HG03025 (cell line): ENCODE results near the gene CD300LF.

ENCODE experiments used
- ATAC-seq: cut with Tn5 transposase; IDR thresholded peaks from one replicate; pipeline ENCODE4 v1.9.1; 2021; ENCODE audit warnings: mild to moderate bottlenecking, moderate library complexity; ENCODE audit not compliant: unreplicated experiment, low FRiP score

The CD300LF gene

GRCh38 chr17:74746922-74747321, 34.2 kb upstream of the CD300LF start:
- no peak for ATAC-seq

GRCh38 chr17:74746376-74746775, 33.7 kb upstream of the CD300LF start:
- no peak for ATAC-seq

- no peak for ATAC-seq
These were observed 32.9 kb upstream of the CD300LF start for GRCh38 chr17:74745548-74746177.

- no peak for ATAC-seq
These were observed 32.2 kb upstream of the CD300LF start for GRCh38 chr17:74744714-74745547.

GRCh38 chr17:74744349-74744713, 31.6 kb upstream of the CD300LF start:
- ATAC-seq, result no peak

GRCh38 chr17:74743755-74744154, 31.0 kb upstream of the CD300LF start:
- ATAC-seq, result no peak

- no peak for ATAC-seq
These were observed 30.3 kb upstream of the CD300LF start for GRCh38 chr17:74742978-74743545.

- ATAC-seq, result no peak
These were observed 29.4 kb upstream of the CD300LF start for GRCh38 chr17:74742153-74742515.

GRCh38 chr17:74740641-74741387, 28.1 kb upstream of the CD300LF start:
- ATAC-seq, result no peak

- no peak for ATAC-seq
These were observed 27.4 kb upstream of the CD300LF start for GRCh38 chr17:74740173-74740572.

GRCh38 chr17:74739227-74739831, 26.6 kb upstream of the CD300LF start:
- ATAC-seq, result no peak

- no peak for ATAC-seq
These were observed 25.6 kb upstream of the CD300LF start for GRCh38 chr17:74738051-74738996.

- no peak for ATAC-seq
These were observed 24.8 kb upstream of the CD300LF start for GRCh38 chr17:74737299-74738050.

GRCh38 chr17:74736513-74737298, 24.0 kb upstream of the CD300LF start, which contains the start of gene RAB37:
RAB37 (plus strand) TSS chr17:74737256; CDS start chr17:74737273, 17 bp downstream.
- no peak for ATAC-seq

GRCh38 chr17:74734256-74734655, 21.5 kb upstream of the CD300LF start:
- ATAC-seq, result no peak

- ATAC-seq, result no peak
These were observed 20.8 kb upstream of the CD300LF start for GRCh38 chr17:74733365-74734122.
